ENCODE data around the gene JARID2. TPM values are rescaled to one million over a fixed set of nuclear protein-coding genes. Genes with fewer than 3 reads are reported as not detected.

The JARID2 gene
- total and polyA plus RNA-seq, 2 of the 8 experiments (the other 6 are each of a cell fraction or from before 2014, with no cell fraction given), result 60.1 to 239 TPM

GRCh38 chr6:15361197-15361596 is 115.3 kb downstream of the JARID2 start (continued):
- no peak for TF ChIP-seq CHD7 (IDR thresholded peaks at IDR 0.05; ENCODE audit: insufficient replicate concordance, low read length)
- TF ChIP-seq SP2 (IDR thresholded peaks at IDR 0.05; ENCODE audit: low read length), result no peak
- TF ChIP-seq BRCA1 (IDR thresholded peaks at IDR 0.05; ENCODE audit: low read depth, low read length), result no peak
- TF ChIP-seq NANOG (IDR thresholded peaks at IDR 0.05; ENCODE audit: insufficient read depth, low read depth, low read length, poor library complexity, severe bottlenecking), result no peak
- TF ChIP-seq SUZ12 (IDR thresholded peaks at IDR 0.05; ENCODE audit: low read length), result no peak
- no peak for TF ChIP-seq TAF7 (optimal IDR thresholded peaks at IDR 0.05; ENCODE audit: borderline replicate concordance, low read depth, low read length)
- TF ChIP-seq PHF8 (conservative IDR thresholded peaks at IDR 0.05; ENCODE audit: low read depth, low read length), result no peak
- TF ChIP-seq TAF1 (IDR thresholded peaks at IDR 0.05; ENCODE audit: low read depth, low read length), result no peak
- no peak for TF ChIP-seq RXRA (IDR thresholded peaks at IDR 0.05; ENCODE audit: insufficient read depth, low read depth, low read length)
- TF ChIP-seq POU5F1 (IDR thresholded peaks at IDR 0.05; ENCODE audit: low read depth, low read length), result no peak
- no peak for TF ChIP-seq ASH2L (IDR thresholded peaks at IDR 0.05; ENCODE audit: low read length)
